Measurements from ENCODE around the gene NPHP4. TPM values are rescaled to one million over a fixed set of nuclear protein-coding genes. Genes with fewer than 3 reads are reported as not detected.

NPHP4 gene
- polyA plus RNA-seq, 4 donors, result 6.8 to 17.1 (median 10.8) TPM

DNA sequence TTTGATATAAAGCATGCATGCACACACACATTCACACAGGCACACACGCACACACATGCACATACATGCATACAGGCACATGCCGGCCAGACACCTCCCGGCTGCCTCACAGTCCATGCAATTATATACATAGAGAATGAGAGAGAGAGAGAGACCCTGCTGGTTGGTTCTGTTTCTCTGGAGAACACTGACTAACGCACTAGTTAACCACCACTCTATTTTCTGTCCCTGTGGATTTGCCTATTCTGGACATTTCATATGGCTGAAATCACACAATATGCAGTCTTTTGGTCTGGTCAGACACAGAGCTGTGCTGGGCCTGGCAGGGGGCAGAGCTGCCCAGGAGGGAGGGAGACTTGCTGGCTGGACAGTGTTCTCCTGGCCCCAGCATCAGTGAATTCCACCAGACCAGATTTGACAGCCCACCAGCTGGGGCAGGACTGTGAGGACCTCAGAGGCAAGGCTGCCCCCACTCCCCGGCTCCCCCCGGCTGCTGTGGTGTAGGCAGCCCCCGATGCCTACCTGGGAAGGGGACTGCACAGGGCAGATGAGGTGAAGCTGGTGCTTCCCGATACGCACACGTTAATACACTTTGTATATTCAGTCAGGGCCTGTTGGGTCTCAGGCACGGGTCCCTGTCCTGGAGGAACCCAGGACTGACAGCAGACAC, 152.2 kb downstream of the NPHP4 start:
- no peak for DNase-seq (ENCODE audit: low read depth in 4 of 4, low spot score in 3 of 4)

- DNase-seq (ENCODE audit: low read depth in 4 of 4, low spot score in 3 of 4), result no peak
Measured at GRCh38 chr1:5839161-5839880, 152.9 kb downstream of the NPHP4 start.

- DNase-seq (ENCODE audit: low read depth in 4 of 4, low spot score in 3 of 4), result no peak
Measured at GRCh38 chr1:5837976-5838653, 154.1 kb downstream of the NPHP4 start.

DNA sequence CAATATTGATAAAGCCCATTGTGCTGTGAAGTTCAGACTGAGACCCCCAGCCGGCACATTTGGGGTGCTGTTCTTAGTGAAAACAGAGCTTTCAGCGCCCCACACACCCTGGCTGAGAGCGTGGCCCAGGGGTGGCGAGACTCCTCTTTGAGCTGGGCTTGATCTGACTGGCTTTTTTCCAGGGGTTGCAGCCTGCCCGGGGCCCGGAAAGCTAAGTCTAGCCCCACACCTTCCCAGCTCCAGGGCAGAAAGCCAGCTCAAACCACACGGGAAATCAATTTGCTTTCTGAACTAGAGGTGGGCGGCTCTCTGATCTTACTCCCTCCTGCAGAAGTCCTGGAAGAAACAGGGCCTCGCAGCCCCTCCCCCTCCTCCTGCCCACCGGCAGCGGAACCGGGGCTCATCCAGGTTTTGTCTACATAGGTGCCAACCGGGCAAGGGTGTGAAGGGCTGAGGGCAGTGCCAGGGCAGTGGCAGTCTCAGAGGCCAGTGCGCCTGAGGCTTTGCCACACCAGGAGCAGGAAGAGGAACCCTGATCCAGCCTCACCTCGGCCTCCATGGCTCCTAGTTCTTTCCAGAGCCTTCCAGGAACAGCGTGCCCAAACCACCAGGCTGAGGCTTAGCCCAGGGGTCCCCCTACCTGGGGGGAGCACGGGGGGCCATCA, 155.3 kb downstream of the NPHP4 start:
- no peak for DNase-seq (ENCODE audit: low read depth in 4 of 4, low spot score in 3 of 4)

DNA sequence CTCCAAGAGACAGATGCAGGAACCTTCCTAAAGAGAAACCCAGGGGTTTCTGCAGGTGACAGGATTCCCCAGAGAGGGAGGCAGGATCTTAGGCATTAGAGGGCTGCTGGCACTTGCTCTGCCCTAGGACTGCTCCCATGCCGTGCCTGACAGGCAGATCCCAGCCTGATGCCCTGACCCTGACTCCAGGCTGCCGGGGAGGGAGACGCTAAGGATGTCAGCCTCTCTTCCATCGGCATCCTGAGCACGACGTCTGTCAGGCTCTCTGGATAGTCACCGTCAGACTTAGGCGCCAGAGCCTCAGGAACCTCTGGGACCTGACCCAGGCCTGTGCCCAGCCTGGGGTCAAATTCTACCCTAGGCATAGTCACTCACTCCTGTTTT, 157.1 kb downstream of the NPHP4 start:
- no peak for DNase-seq (ENCODE audit: low read depth in 4 of 4, low spot score in 3 of 4)

- no peak for DNase-seq (ENCODE audit: low read depth in 4 of 4, low spot score in 3 of 4)
Measured at GRCh38 chr1:5834477-5835178, 157.6 kb downstream of the NPHP4 start.

DNA sequence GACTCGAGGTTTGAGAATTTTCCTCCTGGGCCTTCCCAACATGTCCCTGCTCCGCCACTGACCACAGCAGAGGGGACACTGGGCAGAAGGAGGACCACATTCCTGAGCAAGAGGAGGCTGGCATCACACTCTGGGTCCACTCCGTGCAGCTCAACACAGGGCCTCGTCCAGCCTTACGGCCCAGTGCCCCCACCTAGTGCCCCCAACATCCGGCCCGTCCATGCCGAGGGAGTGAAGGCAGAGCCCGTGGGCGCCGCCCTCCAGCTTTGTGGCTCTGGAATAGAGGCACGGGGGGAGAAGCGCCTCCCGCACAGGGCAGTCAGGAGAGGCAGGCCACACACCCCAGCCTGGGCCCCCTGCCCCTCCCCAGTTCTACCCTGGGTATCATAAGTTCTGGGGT, 158.3 kb downstream of the NPHP4 start:
- no peak for DNase-seq (ENCODE audit: low read depth in 4 of 4, low spot score in 3 of 4)

DNA sequence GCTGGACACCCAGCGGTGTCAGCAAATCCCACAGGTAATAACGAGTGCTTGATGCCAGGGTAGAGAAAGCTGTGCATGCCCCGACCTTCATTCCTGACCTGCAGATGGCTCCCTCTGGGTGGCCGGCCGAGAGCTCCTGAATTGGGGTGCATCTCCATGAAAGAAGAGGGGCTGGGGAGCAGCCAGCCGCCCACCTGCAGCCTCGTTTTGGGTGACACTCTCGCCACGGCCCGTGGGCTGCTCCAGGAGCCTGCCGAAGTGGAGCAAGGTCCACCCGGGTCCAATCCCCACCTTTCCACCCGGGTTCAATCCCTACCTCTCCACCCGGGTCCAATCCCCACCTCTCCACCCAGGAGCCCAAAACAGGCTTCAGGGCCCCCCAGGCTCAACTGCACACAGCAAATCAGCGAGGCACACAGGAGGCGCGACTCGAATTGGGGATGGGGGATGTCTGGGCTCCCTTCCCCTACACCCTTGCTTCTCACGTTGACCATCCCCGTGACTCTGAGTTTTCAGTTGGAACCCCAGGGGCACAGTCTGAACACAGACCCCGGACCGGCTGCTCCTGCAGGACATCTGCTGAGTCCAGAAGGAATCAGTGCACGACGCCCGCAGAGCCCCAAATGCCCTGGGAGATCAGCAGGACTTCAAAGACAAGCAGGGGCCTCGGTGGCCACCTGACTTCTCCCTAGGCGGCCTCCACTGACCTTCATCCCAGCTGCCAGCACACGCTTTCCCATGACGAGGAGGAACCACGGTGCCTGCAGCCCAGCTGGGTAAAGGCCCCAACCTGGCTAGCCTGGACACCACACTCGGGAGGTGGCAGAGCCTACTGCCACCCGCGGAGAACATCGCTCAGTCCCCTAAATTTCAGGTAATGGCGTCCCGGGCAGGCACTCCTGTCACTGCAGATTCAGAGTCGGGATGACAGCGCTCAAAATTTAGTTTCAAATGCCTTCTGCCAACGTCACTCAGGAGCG, 159.0 kb downstream of the NPHP4 start:
- no peak for DNase-seq (ENCODE audit: low read depth in 4 of 4, low spot score in 3 of 4)

DNA sequence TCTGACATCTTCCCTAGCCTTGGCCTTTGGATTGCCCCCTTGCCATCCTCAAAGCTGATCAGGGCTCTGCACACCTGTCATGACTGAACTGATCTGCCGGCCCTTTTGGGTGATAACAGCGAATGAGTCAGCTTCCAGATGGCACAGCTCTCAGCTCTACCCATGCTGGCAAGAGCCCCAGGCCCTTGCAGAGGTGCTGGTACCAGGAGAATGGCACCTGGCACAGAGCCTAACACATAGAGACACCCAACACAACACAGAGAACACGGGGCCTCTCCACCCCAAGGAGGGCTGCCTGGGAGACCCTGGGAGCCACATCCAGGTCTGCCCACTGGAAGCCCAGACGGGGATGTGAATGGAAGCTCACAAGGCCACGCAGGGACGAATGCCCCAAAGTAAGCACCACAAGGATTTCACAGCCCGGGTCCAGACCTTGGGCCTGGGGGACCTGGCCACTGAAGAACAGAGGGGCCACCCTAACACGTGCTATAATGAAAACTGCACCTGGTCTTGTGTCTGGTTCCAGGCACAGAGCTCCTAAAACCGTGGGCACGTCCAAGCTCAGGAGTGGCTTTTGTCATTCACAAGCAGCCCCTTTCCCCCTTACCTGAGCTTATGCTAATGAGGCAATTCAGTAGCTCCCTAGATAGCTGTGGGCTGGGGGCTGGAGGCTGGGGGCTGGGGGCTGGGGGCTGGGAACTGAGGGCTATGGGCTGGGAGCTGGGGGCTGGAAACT, 160.5 kb downstream of the NPHP4 start:
- DNase-seq (ENCODE audit: low read depth in 4 of 4, low spot score in 3 of 4), result no peak

DNA sequence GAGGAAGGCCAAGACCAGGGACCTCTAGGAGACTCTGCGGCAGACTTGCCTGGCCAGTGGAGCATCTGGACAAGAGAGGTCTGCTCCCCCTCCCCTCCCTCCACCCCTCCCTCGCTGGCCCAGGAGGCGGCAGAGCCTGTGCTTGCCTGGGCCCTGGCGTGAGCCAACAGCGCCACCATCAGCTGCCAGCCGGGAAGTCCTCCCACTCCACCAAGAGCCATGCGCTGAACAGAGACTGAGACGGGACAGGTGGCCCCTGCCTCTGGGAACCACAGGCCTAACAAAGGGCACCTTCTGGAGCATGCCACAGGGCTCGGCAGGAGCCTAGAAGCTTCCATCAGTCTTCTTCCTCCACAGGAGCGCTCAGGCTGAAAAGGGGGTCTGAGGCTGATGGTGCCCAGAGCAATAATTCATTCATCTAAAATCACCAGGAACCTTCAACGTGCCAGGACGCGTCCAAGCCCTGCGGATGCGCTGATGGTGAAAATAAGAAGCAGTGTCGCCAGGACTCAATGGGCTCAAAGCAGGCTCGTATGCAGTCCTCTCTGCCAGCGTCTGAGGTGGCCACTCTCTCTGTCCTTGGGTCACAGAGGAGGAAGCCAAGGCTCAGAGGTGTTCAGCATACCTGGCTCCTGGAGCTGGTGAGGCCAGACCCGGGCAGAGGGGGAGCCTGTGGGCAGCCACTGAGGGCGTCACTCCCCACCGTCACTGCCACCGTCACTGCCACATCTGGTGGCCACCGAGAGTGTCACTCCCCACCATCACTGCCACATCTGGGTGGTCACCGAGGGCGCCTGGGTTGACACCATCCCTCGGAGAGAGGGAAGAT, 161.2 kb downstream of the NPHP4 start:
- DNase-seq (ENCODE audit: low read depth in 4 of 4, low spot score in 3 of 4), result no peak

DNA sequence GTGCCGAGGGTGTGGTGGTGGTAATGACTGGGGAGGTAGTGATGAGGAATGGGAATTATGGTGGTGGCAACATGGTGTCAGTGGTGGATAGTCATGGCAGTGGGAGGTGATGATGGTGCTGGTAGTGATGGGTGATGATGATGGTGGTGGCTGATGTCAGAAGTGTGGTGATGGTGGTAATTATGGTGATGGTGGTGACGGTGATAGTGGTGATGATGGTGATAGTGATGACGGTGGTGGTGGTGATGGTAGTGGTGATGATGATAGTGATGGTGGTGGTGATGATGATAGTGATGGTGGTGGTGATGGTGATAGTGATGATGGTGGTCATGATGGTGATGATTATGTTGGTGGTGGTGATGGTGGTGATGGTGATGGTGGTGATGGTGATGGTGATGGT, 162.8 kb downstream of the NPHP4 start:
- DNase-seq (ENCODE audit: low read depth in 4 of 4, low spot score in 3 of 4), result no peak

- DNase-seq (ENCODE audit: low read depth in 4 of 4, low spot score in 3 of 4), result no peak
Measured at GRCh38 chr1:5828308-5828935, 163.8 kb downstream of the NPHP4 start.

- DNase-seq (ENCODE audit: low read depth in 4 of 4, low spot score in 3 of 4), result no peak
Measured at GRCh38 chr1:5827516-5827915, 164.7 kb downstream of the NPHP4 start.

GRCh38 chr1:5826601-5827000, 165.6 kb downstream of the NPHP4 start:
- DNase-seq (ENCODE audit: low read depth in 4 of 4, low spot score in 3 of 4), result no peak

DNA sequence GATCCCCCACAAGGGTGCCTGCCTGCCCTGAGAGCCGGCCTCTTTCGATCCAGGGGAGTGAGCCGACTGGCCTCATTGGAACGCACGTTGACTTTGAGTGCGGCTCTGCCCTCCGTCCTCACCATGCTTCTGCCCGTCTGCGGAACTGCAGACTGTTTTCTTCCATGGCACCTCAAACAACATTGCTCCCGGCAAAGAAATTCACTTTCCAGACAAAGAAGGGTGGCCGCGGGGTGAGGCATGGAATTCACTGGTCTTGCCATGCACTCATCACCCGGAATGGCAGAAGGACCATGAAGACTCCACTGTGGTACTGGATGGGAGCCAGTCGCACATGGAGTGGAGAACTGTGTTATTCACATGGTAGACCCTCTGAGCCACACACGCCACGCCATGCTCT, 169.5 kb downstream of the NPHP4 start:
- no peak for DNase-seq (ENCODE audit: low read depth in 4 of 4, low spot score in 3 of 4)

GRCh38 chr1:5822266-5822665, 170.0 kb downstream of the NPHP4 start:
- no peak for DNase-seq (ENCODE audit: low read depth in 4 of 4, low spot score in 3 of 4)

GRCh38 chr1:5821540-5822176, 170.6 kb downstream of the NPHP4 start:
- no peak for DNase-seq (ENCODE audit: low read depth in 4 of 4, low spot score in 3 of 4)

Data from left renal pelvis (tissue), 4 donors.